SH-SY5Y (cell line): ENCODE results near the gene PDIA5.

Experiments
- GATA2 ChIP-seq: IDR thresholded peaks from 2 replicates; pipeline ENCODE4 v1.6.1; 2011; ENCODE audit warnings: mild to moderate bottlenecking, low read depth, low read length
- GATA3 ChIP-seq: IDR thresholded peaks from 2 replicates; pipeline ENCODE4 v1.6.1; 2011; ENCODE audit warnings: low read depth, mild to moderate bottlenecking, low read length, moderate library complexity

GRCh38 chr3:123137001-123137400, 70.2 kb downstream of the PDIA5 start:
- TF ChIP-seq GATA3 (no peak; the same call in 1 of the 2 replicates), GATA2 (peak; percentile 81)
